HepG2 (cell line): ENCODE measurements around the gene SFXN1. TPM values are rescaled to one million over a fixed set of nuclear protein-coding genes. Genes with fewer than 3 reads are reported as not detected.

ENCODE experiments used
- ATAC-seq: fragments of 200-7000 bp; cut with Tn5 transposase; 3 replicates; pipeline ENCODE4 v1.9.1; 2020; ENCODE audit warnings: mild to moderate bottlenecking, moderate library complexity
- BruUV-seq: library from RNA; stranded (reverse); fragments of 400-500 nt; replicated peaks from 2 replicates; lab custom pipeline; 2021; lab: Mats Ljungman, UMichigan
- CTCF ChIA-PET: fragments of 300-600 bp; formaldehyde crosslinking; extraction: SDS; loops from one replicate; lab custom pipeline; 2021; ENCODE audit warnings: low total read pairs, inconsistent platforms, low intra/inter-chr PET ratio; lab: Yijun Ruan, JAX
- POLR2A ChIA-PET: fragments of 350-600 bp; sonication (Branson Sonifier 250); formaldehyde crosslinking; loops from one replicate; lab custom pipeline; 2020; ENCODE audit warnings: antibody characterized with exemption, inconsistent platforms; lab: Yijun Ruan, JAX
- DNase-seq: peaks from one replicate; pipeline ENCODE4 v3.0.0-alpha.2; 2015; ENCODE audit warnings: low spot score
- FAIRE-seq: peaks from 3 replicates; lab custom pipeline; 2011; peaks lifted over from hg19 to GRCh38; lab: Jason Lieb, UNC
- H2AFZ ChIP-seq: one replicate; pipeline ENCODE4 v1.6.1; 2011; ENCODE audit warnings: low read length, inconsistent platforms
- H3K27ac ChIP-seq: fragments of 300-600 bp; 3 replicates; pipeline ENCODE4 v1.8.0; 2011; ENCODE audit warnings: mixed run types, mild to moderate bottlenecking, mixed read lengths, low read length, inconsistent platforms; ENCODE audit not compliant: insufficient read depth; ENCODE audit errors: extremely low read length
- H3K27me3 ChIP-seq, 2 experiments: fragments of 200-600 bp in 1 of 2; 2 replicates in 1 of 2; 3 replicates in 1 of 2; pipeline versions ENCODE4 v1.6.0 to v1.8.0; 2011; ENCODE audit warnings: low read length in 2 of 2, mild to moderate bottlenecking in 2 of 2, moderate library complexity in 2 of 2, inconsistent platforms in 1 of 2; ENCODE audit not compliant: insufficient read depth in 2 of 2, control insufficient read depth in 1 of 2
- H3K36me3 ChIP-seq, 2 experiments: fragments of 200-600 bp in 1 of 2; replicated peaks in 1 of 2; 2 replicates in 1 of 2; 3 replicates in 1 of 2; pipeline versions ENCODE4 v1.5.1 to v1.8.0; 2011; ENCODE audit warnings: low read length in 2 of 2, inconsistent platforms in 1 of 2; ENCODE audit not compliant: insufficient read depth in 2 of 2, control insufficient read depth in 1 of 2
- H3K4me1 ChIP-seq: 2 replicates; pipeline ENCODE4 v1.5.1; 2012; ENCODE audit warnings: low read length, inconsistent platforms; ENCODE audit not compliant: insufficient read depth
- H3K4me2 ChIP-seq: 2 replicates; pipeline ENCODE4 v1.6.0; 2011; ENCODE audit warnings: low read depth, low read length, inconsistent platforms
- H3K4me3 ChIP-seq, 3 experiments: fragments of 200-600 bp in 1 of 3; sonication (generic), shearing (Covaris generic) in 1 of 3; replicated peaks in 1 of 3; 2 replicates each; pipeline ENCODE4 v1.5.1; 2011 to 2016; ENCODE audit warnings: low read length in 3 of 3, inconsistent platforms in 2 of 3, low read depth in 2 of 3, mild to moderate bottlenecking in 2 of 3, control low read depth in 1 of 3, mixed read lengths in 1 of 3; ENCODE audit not compliant: insufficient read depth in 1 of 3
- H3K79me2 ChIP-seq: one replicate; pipeline ENCODE4 v1.6.1; 2011; ENCODE audit warnings: low read length, inconsistent platforms; ENCODE audit not compliant: insufficient read depth
- H3K9ac ChIP-seq: 2 replicates; pipeline ENCODE4 v1.6.0; 2011; ENCODE audit warnings: mild to moderate bottlenecking, low read depth, low read length, inconsistent platforms; ENCODE audit not compliant: insufficient read depth
- H3K9me3 ChIP-seq: 2 replicates; pipeline ENCODE4 v1.5.1; 2012; ENCODE audit warnings: mild to moderate bottlenecking, low read length
- H4K20me1 ChIP-seq: 2 replicates; pipeline ENCODE4 v1.6.0; 2011; ENCODE audit warnings: inconsistent platforms, mild to moderate bottlenecking, low read length, moderate library complexity; ENCODE audit not compliant: insufficient read depth
- AHR ChIP-seq: IDR thresholded peaks from 2 replicates; pipeline ENCODE4 v1.6.1; 2018; ENCODE audit warnings: missing genetic modification reagents, missing compliant biosample characterization
- BHLHE40 ChIP-seq: IDR thresholded peaks from 2 replicates; pipeline ENCODE4 v1.6.1; 2011; ENCODE audit warnings: low read length, improper control_type of control experiment
- CC2D1A ChIP-seq: sonication (generic); formaldehyde crosslinking; IDR thresholded peaks from 2 replicates; pipeline ENCODE4 v1.8.1; 2023; ENCODE audit warnings: mild to moderate bottlenecking, missing genetic modification reagents
- KDM1A ChIP-seq: IDR thresholded peaks from 2 replicates; pipeline ENCODE4 v1.6.1; 2016; ENCODE audit warnings: missing compliant biosample characterization
- KLF11 ChIP-seq: IDR thresholded peaks from 2 replicates; pipeline ENCODE4 v1.6.1; 2016; ENCODE audit warnings: missing compliant biosample characterization
- MXD4 ChIP-seq: IDR thresholded peaks from 2 replicates; pipeline ENCODE4 v1.6.1; 2016; ENCODE audit warnings: mild to moderate bottlenecking, missing biosample characterization, missing genetic modification reagents
- SP4 ChIP-seq: sonication (generic); formaldehyde crosslinking; IDR thresholded peaks from 2 replicates; pipeline ENCODE4 v1.8.1; 2023; ENCODE audit warnings: mild to moderate bottlenecking, missing genetic modification reagents
- TSC22D2 ChIP-seq: sonication (generic); formaldehyde crosslinking; IDR thresholded peaks from 2 replicates; pipeline ENCODE4 v1.5.1; 2020; ENCODE audit warnings: missing genetic modification reagents, mild to moderate bottlenecking, borderline replicate concordance
- ZFP36L1 ChIP-seq: sonication (generic); formaldehyde crosslinking; IDR thresholded peaks from 2 replicates; pipeline ENCODE4 v1.8.0; 2022; ENCODE audit warnings: mild to moderate bottlenecking, missing genetic modification reagents, moderate library complexity
- ZNF383 ChIP-seq: sonication (generic); formaldehyde crosslinking; IDR thresholded peaks from 2 replicates; pipeline ENCODE4 v1.4.0; 2020; ENCODE audit warnings: missing genetic modification reagents, mild to moderate bottlenecking, borderline replicate concordance
- ZNF567 ChIP-seq: sonication (generic); formaldehyde crosslinking; IDR thresholded peaks from 2 replicates; pipeline ENCODE4 v1.8.1; 2023; ENCODE audit warnings: mild to moderate bottlenecking, missing genetic modification reagents, borderline replicate concordance
- WGBS: methylation state at CpG from one replicate; pipeline ENCODE4 v1.1.6; 2017; ENCODE audit warnings: low lambda C conversion rate; 5-methylcytosine and 5-hydroxymethylcytosine counted together
- in situ Hi-C: cut with HindIII; loops from 2 replicates; pipeline ENCODE4 v1.10.0; 2017; ENCODE audit warnings: low pct_unique_long_range_greater_than_20kb; ENCODE audit not compliant: extremely low pct_ligation_motif_present
- intact Hi-C: fragments of 100-400 bp; cut with micrococcal nuclease; formaldehyde crosslinking; loops from one replicate; pipeline ENCODE4 v1.10.0; 2022; ENCODE audit not compliant: unreplicated experiment
- polyA plus RNA-seq, 8 experiments: library from polyadenylated mRNA; depleted of rRNA in 3 of 8; stranded (reverse) in 7 of 8; unstranded in 1 of 8; fragments of >200 nt; fragmentation: Illumina TruSeq in 4 of 8; extraction: Trizol in 4 of 8; gene quantifications; 2 replicates each; pipeline versions ENCODE4 v1.2.1 to v1.2.3, GENCODE V29; 2011 to 2016; ENCODE audit warnings: low read depth in 4 of 8, missing spikeins in 1 of 8, mixed read lengths in 1 of 8; ENCODE audit not compliant: insufficient read depth in 1 of 8
- total RNA-seq, 5 experiments: library from RNA; depleted of rRNA; stranded (reverse); fragments of >200 nt; fragmentation: Illumina TruSeq; extraction: Trizol; gene quantifications; 2 replicates each; pipeline ENCODE4 v1.2.3, GENCODE V29; 2016; ENCODE audit warnings: low read depth in 1 of 5
- TF ChIP-seq, protein P1 (sequence below): IDR thresholded peaks from 2 replicates; pipeline ENCODE4 v1.6.1; 2016
- TF ChIP-seq, protein P2 (sequence below): IDR thresholded peaks from 2 replicates; pipeline ENCODE4 v1.6.1; 2016
- TF ChIP-seq, protein P3 (sequence below), 2 experiments: fragments of 450-650 bp in 1 of 2; sonication (generic) in 1 of 2; formaldehyde crosslinking; IDR thresholded peaks; 2 replicates each; pipeline versions ENCODE4 v1.5.0 to v1.8.0; 2020 to 2022; ENCODE audit warnings: mild to moderate bottlenecking in 1 of 2, missing genetic modification reagents in 1 of 2
- TF ChIP-seq, protein P4 (sequence below): sonication (generic); formaldehyde crosslinking; IDR thresholded peaks from 2 replicates; pipeline ENCODE4 v1.5.1; 2020; ENCODE audit warnings: missing genetic modification reagents, mild to moderate bottlenecking, borderline replicate concordance

SFXN1 gene
- total and polyA plus RNA-seq, 2 of the 13 experiments (the other 11 are each of a cell fraction or from before 2014, with no cell fraction given): 122 to 135 TPM

DNA sequence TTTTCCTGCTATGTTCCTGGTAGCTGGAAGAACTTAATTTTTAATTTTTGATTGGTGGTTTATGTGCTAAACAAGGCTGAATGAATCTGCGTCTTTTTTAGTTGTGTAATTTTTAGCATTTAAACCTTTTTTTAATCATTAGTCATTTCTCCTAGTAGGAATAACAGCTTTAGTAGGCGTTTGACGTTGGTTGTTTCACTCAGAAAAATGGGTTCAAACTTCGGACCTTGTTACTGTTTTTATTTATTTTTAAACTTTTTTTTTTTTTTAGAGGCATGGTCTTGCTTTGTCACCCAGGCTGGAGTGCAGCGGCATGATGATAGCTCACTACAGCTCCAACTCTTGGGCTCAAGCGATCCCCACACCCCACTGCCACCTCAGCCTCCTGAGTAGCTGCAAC is 12.9 kb downstream of the SFXN1 start:
- 91% methylated on average over 6 of the region's 6 CpGs for WGBS
- Histone ChIP-seq H3K9ac (no peak overlapping the region), H3K27me3 (no peaks in the 10 kb centered on the region), H4K20me1 (peaks cover 59% of the 10 kb centered on the region), H3K9me3 (no peaks in the 10 kb centered on the region), H3K4me3 (no peak overlapping the region), H3K79me2 (peaks cover 51% of the 10 kb centered on the region), H3K4me2 (no peak overlapping the region), H3K36me3 (peaks cover 33 to 64% of the 10 kb centered on the region in 2 experiments), H2AFZ (no peak overlapping the region), H3K4me1 (no peaks in the 10 kb centered on the region), H3K27ac (no peak overlapping the region)
- in situ Hi-C loops (no loop called here), intact Hi-C loops (no loop called here)
- ChIA-PET CTCF (no interaction called here), POLR2A (no interaction called here)
- BruUV-seq: no TSS peak
- FAIRE-seq (no peak), ATAC-seq (no peak), DNase-seq (no peak)
- TF ChIP-seq AHR (no peak), BHLHE40 (no peak), MXD4 (no peak), ZNF383 (CRISPR knock-in tag) (no peak), TSC22D2 (CRISPR knock-in tag) (no peak), ZFP36L1 (CRISPR knock-in tag) (no peak)
- TF ChIP-seq, protein P1, sequence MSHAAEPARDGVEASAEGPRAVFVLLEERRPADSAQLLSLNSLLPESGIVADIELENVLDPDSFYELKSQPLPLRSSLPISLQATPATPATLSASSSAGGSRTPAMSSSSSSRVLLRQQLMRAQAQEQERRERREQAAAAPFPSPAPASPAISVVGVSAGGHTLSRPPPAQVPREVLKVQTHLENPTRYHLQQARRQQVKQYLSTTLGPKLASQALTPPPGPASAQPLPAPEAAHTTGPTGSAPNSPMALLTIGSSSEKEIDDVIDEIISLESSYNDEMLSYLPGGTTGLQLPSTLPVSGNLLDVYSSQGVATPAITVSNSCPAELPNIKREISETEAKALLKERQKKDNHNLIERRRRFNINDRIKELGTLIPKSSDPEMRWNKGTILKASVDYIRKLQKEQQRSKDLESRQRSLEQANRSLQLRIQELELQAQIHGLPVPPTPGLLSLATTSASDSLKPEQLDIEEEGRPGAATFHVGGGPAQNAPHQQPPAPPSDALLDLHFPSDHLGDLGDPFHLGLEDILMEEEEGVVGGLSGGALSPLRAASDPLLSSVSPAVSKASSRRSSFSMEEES: no peak

DNA sequence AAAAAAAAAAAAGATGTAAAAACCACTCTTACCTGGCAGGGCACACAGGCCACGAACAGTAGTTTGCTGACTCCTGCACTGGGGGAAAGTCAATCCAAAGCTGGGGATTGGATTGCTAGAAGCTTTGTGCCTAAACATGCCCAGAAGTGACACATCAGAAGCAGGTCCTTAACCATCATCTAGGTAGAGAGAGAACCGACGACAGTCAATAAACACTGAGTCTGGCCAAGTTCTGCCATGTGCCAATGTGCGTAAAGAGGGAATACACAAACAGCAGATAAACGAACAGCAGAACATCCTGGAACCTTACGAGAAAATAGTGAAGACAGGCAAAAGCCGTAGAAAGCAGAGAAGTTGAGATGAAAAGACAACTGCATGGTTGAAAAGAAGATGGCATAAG is 14.9 kb downstream of the SFXN1 start:
- no peaks in the 10 kb centered on the region for H3K27me3 ChIP-seq
- H3K27ac ChIP-seq: no peak overlapping the region
- ATAC-seq: no peak
- H3K36me3 ChIP-seq: peaks cover 30 to 69% of the 10 kb centered on the region in 2 experiments
- FAIRE-seq: no peak
- ChIA-PET POLR2A (no interaction called here), CTCF (no interaction called here)
- H3K4me1 ChIP-seq: no peaks in the 10 kb centered on the region
- no peak overlapping the region for H2AFZ ChIP-seq
- H3K79me2 ChIP-seq: peaks cover 32% of the 10 kb centered on the region
- no peak for DNase-seq
- intact Hi-C loops (no loop called here), in situ Hi-C loops (no loop called here)
- 96% methylated on average over 7 of the region's 7 CpGs for WGBS
- BruUV-seq: no TSS peak
- H3K4me2 ChIP-seq: no peak overlapping the region
- H3K9ac ChIP-seq: no peak overlapping the region
- H3K9me3 ChIP-seq: no peaks in the 10 kb centered on the region
- peaks cover 45% of the 10 kb centered on the region for H4K20me1 ChIP-seq
- H3K4me3 ChIP-seq: no peak overlapping the region
- TF ChIP-seq, protein P2, sequence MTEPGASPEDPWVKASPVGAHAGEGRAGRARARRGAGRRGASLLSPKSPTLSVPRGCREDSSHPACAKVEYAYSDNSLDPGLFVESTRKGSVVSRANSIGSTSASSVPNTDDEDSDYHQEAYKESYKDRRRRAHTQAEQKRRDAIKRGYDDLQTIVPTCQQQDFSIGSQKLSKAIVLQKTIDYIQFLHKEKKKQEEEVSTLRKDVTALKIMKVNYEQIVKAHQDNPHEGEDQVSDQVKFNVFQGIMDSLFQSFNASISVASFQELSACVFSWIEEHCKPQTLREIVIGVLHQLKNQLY: no peak
- TF ChIP-seq, protein P3, sequence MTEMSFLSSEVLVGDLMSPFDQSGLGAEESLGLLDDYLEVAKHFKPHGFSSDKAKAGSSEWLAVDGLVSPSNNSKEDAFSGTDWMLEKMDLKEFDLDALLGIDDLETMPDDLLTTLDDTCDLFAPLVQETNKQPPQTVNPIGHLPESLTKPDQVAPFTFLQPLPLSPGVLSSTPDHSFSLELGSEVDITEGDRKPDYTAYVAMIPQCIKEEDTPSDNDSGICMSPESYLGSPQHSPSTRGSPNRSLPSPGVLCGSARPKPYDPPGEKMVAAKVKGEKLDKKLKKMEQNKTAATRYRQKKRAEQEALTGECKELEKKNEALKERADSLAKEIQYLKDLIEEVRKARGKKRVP (CRISPR knock-in tag; IDR thresholded peaks at IDR 0.05): no peak
- TF ChIP-seq, protein P4, sequence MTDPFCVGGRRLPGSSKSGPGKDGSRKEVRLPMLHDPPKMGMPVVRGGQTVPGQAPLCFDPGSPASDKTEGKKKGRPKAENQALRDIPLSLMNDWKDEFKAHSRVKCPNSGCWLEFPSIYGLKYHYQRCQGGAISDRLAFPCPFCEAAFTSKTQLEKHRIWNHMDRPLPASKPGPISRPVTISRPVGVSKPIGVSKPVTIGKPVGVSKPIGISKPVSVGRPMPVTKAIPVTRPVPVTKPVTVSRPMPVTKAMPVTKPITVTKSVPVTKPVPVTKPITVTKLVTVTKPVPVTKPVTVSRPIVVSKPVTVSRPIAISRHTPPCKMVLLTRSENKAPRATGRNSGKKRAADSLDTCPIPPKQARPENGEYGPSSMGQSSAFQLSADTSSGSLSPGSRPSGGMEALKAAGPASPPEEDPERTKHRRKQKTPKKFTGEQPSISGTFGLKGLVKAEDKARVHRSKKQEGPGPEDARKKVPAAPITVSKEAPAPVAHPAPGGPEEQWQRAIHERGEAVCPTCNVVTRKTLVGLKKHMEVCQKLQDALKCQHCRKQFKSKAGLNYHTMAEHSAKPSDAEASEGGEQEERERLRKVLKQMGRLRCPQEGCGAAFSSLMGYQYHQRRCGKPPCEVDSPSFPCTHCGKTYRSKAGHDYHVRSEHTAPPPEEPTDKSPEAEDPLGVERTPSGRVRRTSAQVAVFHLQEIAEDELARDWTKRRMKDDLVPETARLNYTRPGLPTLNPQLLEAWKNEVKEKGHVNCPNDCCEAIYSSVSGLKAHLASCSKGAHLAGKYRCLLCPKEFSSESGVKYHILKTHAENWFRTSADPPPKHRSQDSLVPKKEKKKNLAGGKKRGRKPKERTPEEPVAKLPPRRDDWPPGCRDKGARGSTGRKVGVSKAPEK (CRISPR knock-in tag): no peak
- TF ChIP-seq KDM1A (CRISPR knock-in tag) (no peak), SP4 (no peak), ZNF567 (CRISPR knock-in tag) (no peak), CC2D1A (no peak), KLF11 (CRISPR knock-in tag) (no peak)
